ENCODE data around the gene FHL3. TPM values are rescaled to one million over a fixed set of nuclear protein-coding genes. Genes with fewer than 3 reads are reported as not detected.

The FHL3 gene
- total RNA-seq, 4 donors from 2014 or later, result 8.8 to 14.6 (median 11.9) TPM

- TF ChIP-seq CTCF (IDR thresholded peaks at IDR 0.05; ENCODE audit: low read depth), result no peak
Measured at GRCh38 chr1:38041936-38042834, 36.9 kb upstream of the FHL3 start.

- TF ChIP-seq CTCF (IDR thresholded peaks at IDR 0.05; ENCODE audit: low read depth), result no peak
Measured at GRCh38 chr1:38039331-38040088, 34.2 kb upstream of the FHL3 start.

- TF ChIP-seq CTCF (IDR thresholded peaks at IDR 0.05; ENCODE audit: low read depth), result no peak
Measured at GRCh38 chr1:38038861-38039260, 33.5 kb upstream of the FHL3 start.

- no peak for TF ChIP-seq CTCF (IDR thresholded peaks at IDR 0.05; ENCODE audit: low read depth)
Measured at GRCh38 chr1:38037221-38037939, 32.1 kb upstream of the FHL3 start.

- TF ChIP-seq CTCF (IDR thresholded peaks at IDR 0.05; ENCODE audit: low read depth), result no peak
Measured at GRCh38 chr1:38034871-38035270, 29.6 kb upstream of the FHL3 start.

- TF ChIP-seq CTCF (IDR thresholded peaks at IDR 0.05; ENCODE audit: low read depth), result no peak
Measured at GRCh38 chr1:38031513-38031866, 26.2 kb upstream of the FHL3 start.

Measured in subcutaneous adipose tissue (tissue), 4 donors.